T-cell (primary cell): Measurements from ENCODE around the gene PATJ. TPM values are rescaled to one million over a fixed set of nuclear protein-coding genes. Genes with fewer than 3 reads are reported as not detected.

ENCODE experiments used
- ATAC-seq, 4 experiments: fragments of 200-7000 bp in 3 of 4; fragments of 150-1000 bp in 1 of 4; cut with Tn5 transposase; replicated peaks in 1 of 4; 1 replicate in 3 of 4; 2 replicates in 1 of 4; pipeline ENCODE4 v1.10.0; 2021; ENCODE audit warnings: moderate library complexity in 3 of 4, mild to moderate bottlenecking in 2 of 4, moderate number of reproducible peaks in 1 of 4
- CTCF ChIA-PET, 2 donors: fragments of 300-600 bp; sonication (Branson Sonifier 250); formaldehyde crosslinking; loops; one replicate each; lab custom pipeline; 2022; ENCODE audit warnings: antibody characterized with exemption in 2 of 2; lab: Charles Lee
- POLR2A ChIA-PET, 2 donors: fragments of 300-600 bp; sonication (Branson Sonifier 250); formaldehyde crosslinking; loops; one replicate each; lab custom pipeline; 2022; ENCODE audit warnings: antibody characterized with exemption in 2 of 2; lab: Charles Lee
- DNase-seq, 35 experiments: peaks; one replicate each; pipeline versions ENCODE4 v3.0.0 to v3.0.0-alpha.2; 2013 to 2023
- H3K27ac ChIP-seq: one replicate; pipeline ENCODE4 v1.5.1; 2013; ENCODE audit warnings: low read length
- H3K27me3 ChIP-seq, 2 experiments: replicated peaks in 1 of 2; 1 replicate in 1 of 2; 2 replicates in 1 of 2; pipeline versions ENCODE4 v1.6.1 to v1.7.0; 2013; ENCODE audit warnings: low read length in 1 of 2, mixed read lengths in 1 of 2; ENCODE audit not compliant: control insufficient read depth in 2 of 2, insufficient read depth in 2 of 2; ENCODE audit errors: extremely low read depth in 1 of 2
- H3K36me3 ChIP-seq, 2 donors: 1 replicate in 1 of 2; 2 replicates in 1 of 2; pipeline versions ENCODE4 v1.6.1 to v1.7.0; 2013; ENCODE audit warnings: low read length in 1 of 2; ENCODE audit not compliant: control insufficient read depth in 2 of 2, insufficient read depth in 1 of 2; ENCODE audit errors: extremely low read depth in 1 of 2
- H3K4me1 ChIP-seq, 2 experiments: 1 replicate in 1 of 2; 2 replicates in 1 of 2; pipeline versions ENCODE4 v1.6.1 to v1.7.0; 2013; ENCODE audit warnings: low read length in 2 of 2, mixed read lengths in 1 of 2; ENCODE audit not compliant: insufficient read depth in 2 of 2, control insufficient read depth in 1 of 2; ENCODE audit errors: extremely low read depth in 1 of 2
- H3K4me3 ChIP-seq, 2 donors: 1 replicate in 1 of 2; 2 replicates in 1 of 2; pipeline versions ENCODE4 v1.5.1 to v1.7.0; 2013; ENCODE audit warnings: mild to moderate bottlenecking in 2 of 2, low read length in 1 of 2, moderate library complexity in 1 of 2; ENCODE audit not compliant: control insufficient read depth in 1 of 2; ENCODE audit errors: extremely low read depth in 1 of 2
- H3K9me3 ChIP-seq: 2 replicates; pipeline ENCODE4 v1.7.0; 2013
- H3K27ac Mint-ChIP-seq, 2 donors: one replicate each; pipeline ENCODE4 v1.8.0; 2020 to 2021; ENCODE audit warnings: mild to moderate bottlenecking in 2 of 2, mixed read lengths in 2 of 2
- H3K27me3 Mint-ChIP-seq, 2 donors: one replicate each; pipeline ENCODE4 v1.8.0; 2021 to 2022; ENCODE audit warnings: mixed read lengths in 2 of 2
- H3K36me3 Mint-ChIP-seq: one replicate; pipeline ENCODE4 v1.8.0; 2021; ENCODE audit warnings: mixed read lengths
- H3K4me1 Mint-ChIP-seq, 3 donors: one replicate each; pipeline ENCODE4 v1.8.0; 2020 to 2022; ENCODE audit warnings: mixed read lengths in 3 of 3, mild to moderate bottlenecking in 1 of 3
- H3K4me3 Mint-ChIP-seq, 3 donors: one replicate each; pipeline ENCODE4 v1.8.0; 2020 to 2022; ENCODE audit warnings: mild to moderate bottlenecking in 3 of 3, mixed read lengths in 3 of 3, moderate library complexity in 3 of 3
- H3K9me3 Mint-ChIP-seq, 3 donors: one replicate each; pipeline ENCODE4 v1.8.0; 2020 to 2022; ENCODE audit warnings: mixed read lengths in 3 of 3
- WGBS: methylation state at CpG from one replicate; pipeline ENCODE4 v1.1.5; 2013; ENCODE audit warnings: missing lambda C conversion rate; ENCODE audit not compliant: insufficient coverage; 5-methylcytosine and 5-hydroxymethylcytosine counted together
- total RNA-seq, 35 experiments: library from RNA in 6 of 35; stranded (reverse) in 6 of 35; fragments of 120-200 nt in 1 of 35; gene quantifications; one replicate each; pipeline versions ENCODE4 v1.2.1 to v1.2.4 and lab custom pipeline; 2013 to 2026

PATJ gene
- total RNA-seq, 5 donors from 2014 or later (not counting 1 experiment from before 2014, with no cell fraction given): 31.3 to 65.3 (median 35.7) TPM

- Histone ChIP-seq H3K4me3 (no peak overlapping the region), H3K36me3 (no peaks in the 10 kb centered on the region), H3K4me1 (no peaks in the 10 kb centered on the region), H3K9me3 (no peaks in the 10 kb centered on the region), H3K27ac (no peak overlapping the region), H3K27me3 (no peaks in the 10 kb centered on the region)
- Mint-ChIP-seq H3K4me1 (no peaks in the 10 kb centered on the region), H3K4me3 (no peak overlapping the region), H3K9me3 (peaks cover 4 to 10% (median 10%) of the 10 kb centered on the region in 3 donors), H3K27me3 (no peaks in the 10 kb centered on the region), H3K27ac (no peak overlapping the region), H3K36me3 (peaks cover 43% of the 10 kb centered on the region)
- 100% methylated on average over 1 of the region's 2 CpGs for WGBS
- CTCF ChIA-PET: no interaction called here
- DNase-seq: no peak
- ATAC-seq: no peak
- POLR2A ChIA-PET: no interaction called here
These were observed 358.2 kb downstream of the PATJ start for GRCh38 chr1:62100442-62100841.

GRCh38 chr1:62103846-62104245 is 361.6 kb downstream of the PATJ start:
- CTCF ChIA-PET: interaction anchor here (0.7 to 1.1 kb wide), 2 partner anchors 11 to 40 kb away, joined by 3 read pairs; no protein-coding TSS in a partner anchor
- Mint-ChIP-seq H3K36me3 (peaks cover 25% of the 10 kb centered on the region), H3K9me3 (peaks cover 0 to 10% (median 9%) of the 10 kb centered on the region in 3 donors), H3K4me1 (no peaks in the 10 kb centered on the region), H3K27ac (no peak overlapping the region), H3K4me3 (no peak overlapping the region), H3K27me3 (no peaks in the 10 kb centered on the region)
- DNase-seq (no peak), ATAC-seq (no peak)
- no CpG with 5 or more reads among the region's 3 CpGs for WGBS
- POLR2A ChIA-PET: no interaction called here
- Histone ChIP-seq H3K4me1 (no peaks in the 10 kb centered on the region), H3K4me3 (no peak overlapping the region), H3K27ac (no peak overlapping the region), H3K9me3 (no peaks in the 10 kb centered on the region), H3K27me3 (no peaks in the 10 kb centered on the region), H3K36me3 (no peaks in the 10 kb centered on the region)

GRCh38 chr1:62107923-62108322 is 365.6 kb downstream of the PATJ start:
- no peak overlapping the region for H3K4me3 Mint-ChIP-seq
- H3K27ac ChIP-seq: no peak overlapping the region
- CTCF ChIA-PET: interaction anchor here in 1 of 2 donors (0.6 kb wide), 1 partner anchor 28 kb away, joined by 4 read pairs; no protein-coding TSS in a partner anchor

GRCh38 chr1:62109124-62109523 is 366.8 kb downstream of the PATJ start:
- Mint-ChIP-seq H3K9me3 (no peaks in the 10 kb centered on the region), H3K4me1 (no peaks in the 10 kb centered on the region), H3K36me3 (peaks cover 26% of the 10 kb centered on the region), H3K27me3 (no peaks in the 10 kb centered on the region), H3K27ac (no peak overlapping the region), H3K4me3 (no peak overlapping the region)
- Histone ChIP-seq H3K27ac (no peak overlapping the region), H3K27me3 (no peaks in the 10 kb centered on the region), H3K4me1 (no peaks in the 10 kb centered on the region), H3K9me3 (no peaks in the 10 kb centered on the region), H3K4me3 (no peak overlapping the region), H3K36me3 (no peaks in the 10 kb centered on the region)
- DNase-seq (no peak), ATAC-seq (no peak)
- ChIA-PET POLR2A (no interaction called here), CTCF (interaction anchor here (0.5 to 0.7 kb wide), 2 partner anchors 613 to 755 kb away, joined by 3 to 4 read pairs; no protein-coding TSS in a partner anchor)
- WGBS: 95% methylated on average over 4 of the region's 5 CpGs

More at GRCh38 chr1:62107923-62108322, 365.6 kb downstream of the PATJ start:
- ATAC-seq (no peak), DNase-seq (no peak)
- Histone ChIP-seq H3K4me3 (no peak overlapping the region), H3K27me3 (no peaks in the 10 kb centered on the region), H3K36me3 (no peaks in the 10 kb centered on the region), H3K9me3 (no peaks in the 10 kb centered on the region), H3K4me1 (no peaks in the 10 kb centered on the region)
- Mint-ChIP-seq H3K4me1 (no peaks in the 10 kb centered on the region), H3K36me3 (peaks cover 19% of the 10 kb centered on the region), H3K9me3 (no peaks in the 10 kb centered on the region), H3K27me3 (no peaks in the 10 kb centered on the region), H3K27ac (no peak overlapping the region)
- POLR2A ChIA-PET: no interaction called here
- no CpG with 5 or more reads among the region's 1 CpG for WGBS

GRCh38 chr1:62110198-62110817 is 368.0 kb downstream of the PATJ start:
- Histone ChIP-seq H3K4me1 (no peaks in the 10 kb centered on the region), H3K9me3 (no peaks in the 10 kb centered on the region), H3K4me3 (no peak overlapping the region), H3K27ac (no peak overlapping the region), H3K36me3 (no peaks in the 10 kb centered on the region), H3K27me3 (no peaks in the 10 kb centered on the region)
- POLR2A ChIA-PET: no interaction called here
- Mint-ChIP-seq H3K4me1 (no peaks in the 10 kb centered on the region), H3K27me3 (no peaks in the 10 kb centered on the region), H3K27ac (no peak overlapping the region), H3K36me3 (peaks cover 32% of the 10 kb centered on the region), H3K4me3 (no peak overlapping the region), H3K9me3 (no peaks in the 10 kb centered on the region)
- no peak for ATAC-seq
- CTCF ChIA-PET: interaction anchor here in 1 of 2 donors (1.0 kb wide), 1 partner anchor 21 kb away, joined by 3 read pairs; no protein-coding TSS in a partner anchor
- DNase-seq: no peak
- WGBS: no CpG with 5 or more reads among the region's 11 CpGs

- POLR2A ChIA-PET: no interaction called here
- Mint-ChIP-seq H3K27me3 (no peaks in the 10 kb centered on the region), H3K9me3 (no peaks in the 10 kb centered on the region), H3K36me3 (peaks cover 33% of the 10 kb centered on the region), H3K27ac (no peak overlapping the region), H3K4me3 (no peak overlapping the region), H3K4me1 (no peaks in the 10 kb centered on the region)
- DNase-seq (no peak), ATAC-seq (no peak)
- H3K9me3 ChIP-seq: no peaks in the 10 kb centered on the region
- no peaks in the 10 kb centered on the region for H3K4me1 ChIP-seq
- no peak overlapping the region for H3K4me3 ChIP-seq
- WGBS: no CpG with 5 or more reads among the region's 1 CpG
- H3K27me3 ChIP-seq: no peaks in the 10 kb centered on the region
- no peaks in the 10 kb centered on the region for H3K36me3 ChIP-seq
- CTCF ChIA-PET: interaction anchor here in 1 of 2 donors (1.0 kb wide), 1 partner anchor 20 kb away, joined by 3 read pairs; no protein-coding TSS in a partner anchor
- no peak overlapping the region for H3K27ac ChIP-seq
These were observed 368.8 kb downstream of the PATJ start for GRCh38 chr1:62111084-62111483.
